ENCODE results near the gene BTBD16.

Gene BTBD16

DNA sequence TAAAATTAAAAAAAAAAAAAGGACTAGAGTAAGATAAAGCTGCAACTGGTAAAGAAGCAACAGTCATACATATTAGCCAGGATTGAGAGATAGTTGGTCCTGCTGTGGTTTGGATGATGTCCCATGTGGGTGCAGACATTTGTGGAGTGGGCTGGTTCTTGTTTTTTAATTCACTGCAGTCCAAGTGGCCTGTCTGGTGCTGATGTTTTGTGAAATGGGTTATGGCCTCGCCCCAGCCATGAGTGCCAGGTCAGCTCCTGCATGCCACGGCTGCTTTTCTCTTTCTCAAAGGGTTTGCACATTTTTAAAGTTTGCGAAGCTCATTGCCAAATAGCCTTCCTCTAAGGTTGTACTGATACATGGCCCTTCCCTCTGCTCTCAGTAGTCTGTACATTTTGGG is 14.1 kb upstream of the BTBD16 start:
- ChIA-PET CTCF (interaction anchor here (0.8 to 2.7 kb wide), 2 partner anchors 11 kb away, joined by 3 to 17 read pairs; no protein-coding TSS in a partner anchor), POLR2A (no interaction called here)
- no peak for DNase-seq (ENCODE audit: extremely low spot score)
- TF ChIP-seq BHLHE40 (IDR thresholded peaks at IDR 0.05; ENCODE audit: borderline replicate concordance) = no peak
- no peak for TF ChIP-seq TARDBP (IDR thresholded peaks at IDR 0.05)
- TF ChIP-seq SUZ12 (IDR thresholded peaks at IDR 0.05) = no peak
- TF ChIP-seq HDGF (IDR thresholded peaks at IDR 0.05; ENCODE audit: borderline replicate concordance) = no peak
- TF ChIP-seq ARNT (IDR thresholded peaks at IDR 0.05) = no peak
- no peak for TF ChIP-seq SP1 (IDR thresholded peaks at IDR 0.05)
- TF ChIP-seq PKNOX1 (IDR thresholded peaks at IDR 0.05) = no peak
- TF ChIP-seq CTBP1 (IDR thresholded peaks at IDR 0.05; ENCODE audit: borderline replicate concordance) = no peak
- no peak for TF ChIP-seq LEF1 (IDR thresholded peaks at IDR 0.05; ENCODE audit: borderline replicate concordance)
- no peak for TF ChIP-seq ELF4 (IDR thresholded peaks at IDR 0.05)
- TF ChIP-seq NFRKB (IDR thresholded peaks at IDR 0.05) = no peak
- no peak for TF ChIP-seq L3MBTL2 (conservative IDR thresholded peaks at IDR 0.05)
- no peak for TF ChIP-seq FOXM1 (IDR thresholded peaks at IDR 0.05; ENCODE audit: borderline replicate concordance)
- TF ChIP-seq ZNF384 (IDR thresholded peaks at IDR 0.05) = no peak
- TF ChIP-seq FOXA1 (IDR thresholded peaks at IDR 0.05) = no peak
- no peak for TF ChIP-seq FOXK2 (IDR thresholded peaks at IDR 0.05)

- POLR2A ChIA-PET = no interaction called here
- DNase-seq (ENCODE audit: extremely low spot score) = no peak
- CTCF ChIA-PET = interaction anchor here (0.7 to 2.7 kb wide), 2 partner anchors 10 to 21 kb away, joined by 3 to 17 read pairs; no protein-coding TSS in a partner anchor
- TF ChIP-seq SP1 (IDR thresholded peaks at IDR 0.05) (no peak), TARDBP (IDR thresholded peaks at IDR 0.05) (no peak), FOXM1 (IDR thresholded peaks at IDR 0.05; ENCODE audit: borderline replicate concordance) (no peak), ZNF384 (IDR thresholded peaks at IDR 0.05) (no peak), FOXA1 (IDR thresholded peaks at IDR 0.05) (no peak), PKNOX1 (IDR thresholded peaks at IDR 0.05) (no peak), L3MBTL2 (conservative IDR thresholded peaks at IDR 0.05) (no peak), ELF4 (IDR thresholded peaks at IDR 0.05) (no peak), CTBP1 (IDR thresholded peaks at IDR 0.05; ENCODE audit: borderline replicate concordance) (no peak), ARNT (IDR thresholded peaks at IDR 0.05) (no peak), SUZ12 (IDR thresholded peaks at IDR 0.05) (no peak), LEF1 (IDR thresholded peaks at IDR 0.05; ENCODE audit: borderline replicate concordance) (no peak), FOXK2 (IDR thresholded peaks at IDR 0.05) (no peak), BHLHE40 (IDR thresholded peaks at IDR 0.05; ENCODE audit: borderline replicate concordance) (no peak)
These were observed 12.7 kb upstream of the BTBD16 start for GRCh38 chr10:122258136-122259074.

DNA sequence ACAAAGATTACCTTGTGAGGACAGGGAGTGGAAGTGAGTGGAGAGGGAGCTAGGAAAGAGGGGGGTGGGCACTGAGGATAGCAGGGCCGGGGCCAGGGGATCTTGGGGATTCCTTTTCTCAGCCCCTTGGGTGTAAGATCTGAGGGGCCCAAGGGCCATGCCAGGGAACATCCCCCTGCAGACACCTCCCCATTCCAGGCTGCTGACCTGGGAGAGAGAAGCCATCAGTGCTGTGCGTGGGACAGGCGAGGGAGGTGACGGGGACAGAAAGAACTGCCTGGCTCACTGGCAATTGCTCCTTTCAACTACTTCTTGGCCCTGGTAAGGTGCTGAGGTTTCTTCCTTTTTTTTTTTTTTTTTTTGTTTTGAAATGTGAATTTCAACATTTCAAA is 12.0 kb upstream of the BTBD16 start:
- CTCF ChIA-PET = interaction anchor here (0.7 to 2.7 kb wide), 2 partner anchors 9 to 21 kb away, joined by 3 to 17 read pairs; no protein-coding TSS in a partner anchor

GRCh38 chr10:122261584-122261983 is 9.5 kb upstream of the BTBD16 start:
- TF ChIP-seq L3MBTL2 (conservative IDR thresholded peaks at IDR 0.05) = no peak
- TF ChIP-seq TARDBP (IDR thresholded peaks at IDR 0.05) = no peak
- no peak for TF ChIP-seq CTBP1 (IDR thresholded peaks at IDR 0.05; ENCODE audit: borderline replicate concordance)
- no peak for TF ChIP-seq HDGF (IDR thresholded peaks at IDR 0.05; ENCODE audit: borderline replicate concordance)
- no peak for TF ChIP-seq ELF4 (IDR thresholded peaks at IDR 0.05)
- TF ChIP-seq PKNOX1 (IDR thresholded peaks at IDR 0.05) = no peak
- TF ChIP-seq NFRKB (IDR thresholded peaks at IDR 0.05) = no peak
- no peak for TF ChIP-seq FOXK2 (IDR thresholded peaks at IDR 0.05)
- TF ChIP-seq ARNT (IDR thresholded peaks at IDR 0.05) = no peak
- TF ChIP-seq ZNF384 (IDR thresholded peaks at IDR 0.05) = no peak
- no peak for DNase-seq (ENCODE audit: extremely low spot score)
- POLR2A ChIA-PET = no interaction called here
- CTCF ChIA-PET = no interaction called here

More for the DNA sequence above, 12.0 kb upstream of the BTBD16 start:
- POLR2A ChIA-PET = no interaction called here
- DNase-seq (ENCODE audit: extremely low spot score) = no peak
- TF ChIP-seq PKNOX1 (IDR thresholded peaks at IDR 0.05) = no peak
- no peak for TF ChIP-seq HDGF (IDR thresholded peaks at IDR 0.05; ENCODE audit: borderline replicate concordance)
- no peak for TF ChIP-seq FOXM1 (IDR thresholded peaks at IDR 0.05; ENCODE audit: borderline replicate concordance)
- no peak for TF ChIP-seq BHLHE40 (IDR thresholded peaks at IDR 0.05; ENCODE audit: borderline replicate concordance)
- no peak for TF ChIP-seq FOXK2 (IDR thresholded peaks at IDR 0.05)
- TF ChIP-seq LEF1 (IDR thresholded peaks at IDR 0.05; ENCODE audit: borderline replicate concordance) = no peak
- TF ChIP-seq ARNT (IDR thresholded peaks at IDR 0.05) = no peak
- TF ChIP-seq SP1 (IDR thresholded peaks at IDR 0.05) = no peak
- TF ChIP-seq CTBP1 (IDR thresholded peaks at IDR 0.05; ENCODE audit: borderline replicate concordance) = no peak
- no peak for TF ChIP-seq NFRKB (IDR thresholded peaks at IDR 0.05)
- TF ChIP-seq FOXA1 (IDR thresholded peaks at IDR 0.05) = no peak
- TF ChIP-seq SUZ12 (IDR thresholded peaks at IDR 0.05) = no peak
- TF ChIP-seq TARDBP (IDR thresholded peaks at IDR 0.05) = no peak
- TF ChIP-seq ZNF384 (IDR thresholded peaks at IDR 0.05) = no peak
- TF ChIP-seq L3MBTL2 (conservative IDR thresholded peaks at IDR 0.05) = no peak
- no peak for TF ChIP-seq ELF4 (IDR thresholded peaks at IDR 0.05)

- TF ChIP-seq L3MBTL2 (conservative IDR thresholded peaks at IDR 0.05) (no peak), FOXK2 (IDR thresholded peaks at IDR 0.05) (no peak), ZNF384 (IDR thresholded peaks at IDR 0.05) (no peak), BHLHE40 (IDR thresholded peaks at IDR 0.05; ENCODE audit: borderline replicate concordance) (no peak), TARDBP (IDR thresholded peaks at IDR 0.05) (no peak), SUZ12 (IDR thresholded peaks at IDR 0.05) (no peak), ELF4 (IDR thresholded peaks at IDR 0.05) (no peak), HDGF (IDR thresholded peaks at IDR 0.05; ENCODE audit: borderline replicate concordance) (no peak), PKNOX1 (IDR thresholded peaks at IDR 0.05) (no peak), FOXM1 (IDR thresholded peaks at IDR 0.05; ENCODE audit: borderline replicate concordance) (no peak)
- no peak for DNase-seq (ENCODE audit: extremely low spot score)
- POLR2A ChIA-PET = no interaction called here
- CTCF ChIA-PET = no interaction called here
These were observed 7.1 kb upstream of the BTBD16 start for GRCh38 chr10:122263971-122264370.

All from HEK293T (cell line).